A549 treated with Hydrocortisone at 1 μM for 4 hours (cell line): ENCODE measurements around the gene SH2D6. TPM values are rescaled to one million over a fixed set of nuclear protein-coding genes. Genes with fewer than 3 reads are reported as not detected.

ENCODE experiments used
- total RNA-seq: library from RNA; stranded (reverse); fragments of 200-300 nt; extraction: Qiagen RNA extraction; gene quantifications from 5 replicates; pipeline ENCODE4 v1.2.3, GENCODE V29; 2022

SH2D6 gene
- total RNA-seq: 0.26 to 1.3 TPM (median 0.81 TPM) in 5 replicates

DNA sequence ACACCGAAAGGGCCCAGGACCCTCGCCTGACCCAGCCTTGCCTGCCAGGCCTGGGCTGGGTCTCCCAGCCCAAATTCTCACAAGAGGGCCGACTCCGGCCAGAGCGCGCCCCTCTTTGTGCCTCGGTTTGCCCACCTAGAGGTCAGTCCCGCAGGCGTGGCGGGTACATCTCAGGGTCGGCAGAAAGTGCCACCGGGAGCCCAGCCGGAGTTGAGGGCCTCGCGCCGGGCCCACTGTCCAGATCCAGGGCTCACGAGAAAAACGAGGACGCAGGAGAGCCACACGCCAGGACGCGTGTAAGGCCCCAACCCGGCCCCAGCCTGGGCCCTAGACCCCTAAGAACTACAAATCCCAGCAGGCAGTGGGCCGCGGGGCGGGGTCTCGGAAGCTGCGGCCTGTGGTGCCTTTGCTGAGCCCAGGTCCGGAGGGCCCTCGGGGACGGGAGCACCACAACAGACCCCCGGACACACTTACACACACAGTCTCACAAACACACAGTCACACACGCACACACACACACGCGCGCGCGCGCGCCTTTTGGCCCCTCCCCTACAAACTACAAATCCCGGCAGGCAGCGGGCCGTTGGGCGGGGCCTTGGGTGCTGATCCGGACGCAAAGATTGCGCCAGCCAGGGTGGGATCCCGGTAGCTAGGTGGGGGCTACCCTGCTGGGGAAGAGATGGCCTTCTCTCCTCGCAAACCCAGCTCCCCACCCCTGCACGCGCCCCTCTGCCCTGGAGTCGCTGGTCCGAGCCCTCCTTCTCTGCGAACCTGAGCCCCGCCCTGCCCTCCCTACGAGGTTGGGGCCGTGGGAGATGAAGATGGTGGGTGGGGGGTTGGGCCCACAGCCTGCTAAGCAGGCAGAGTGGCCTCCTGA lies at the start of gene SH2D6:
SH2D6 (plus strand) TSS at position 583 of the 877 bp plus-strand sequence. CDS start 10,752 bp downstream, outside the sequence.

DNA sequence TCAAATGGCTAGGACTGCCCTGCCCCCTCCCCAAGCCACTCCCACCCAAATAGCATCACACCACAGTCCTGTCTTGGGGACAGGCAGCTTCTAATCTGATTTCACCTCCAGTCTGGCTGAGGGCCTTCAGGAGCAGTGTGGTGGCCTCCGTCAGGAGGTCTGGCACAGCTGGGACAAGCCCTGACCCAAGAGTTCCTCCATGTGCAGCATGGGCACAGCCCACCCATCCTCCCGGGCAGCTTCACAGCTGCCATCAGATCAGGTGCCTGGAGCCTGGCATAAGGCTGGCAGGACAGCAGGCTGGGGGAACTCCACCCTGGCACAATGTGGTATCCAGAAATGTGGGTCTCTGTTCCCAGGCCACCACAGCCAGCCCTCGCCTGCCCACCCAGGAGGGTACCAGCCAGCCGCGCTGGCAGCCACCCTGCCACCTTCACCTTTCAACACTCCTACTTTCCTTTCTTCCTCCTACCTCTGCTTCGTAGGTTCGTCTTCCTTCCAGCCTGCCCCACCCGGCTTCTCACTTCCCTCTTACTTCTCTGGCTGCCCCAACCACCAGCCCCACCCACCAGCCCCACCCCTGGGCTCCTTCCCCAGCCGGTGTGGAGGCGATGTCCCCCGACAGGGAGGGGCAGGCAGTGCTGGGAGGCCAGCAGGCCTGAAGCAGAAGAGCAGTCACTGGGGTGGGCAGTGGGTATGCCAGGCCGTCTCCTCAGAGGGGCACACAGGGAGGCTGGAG lies 8.5 kb upstream of the SH2D6 start, which contains the start of gene CAPG:
CAPG (minus strand) TSS at position 522 of the 739 bp plus-strand sequence. CDS start 8,221 bp downstream, outside the sequence.

Other genes starting within 250 kb of the SH2D6 start
- 82.7 to 124 TPM (median 99.2 TPM) in 5 replicates for gene TGOLN2, start 90.7 kb upstream of the SH2D6 start, total RNA-seq
- 51.4 to 61.3 TPM (median 53.8 TPM) in 5 replicates for gene RETSAT, start 64.2 kb upstream of the SH2D6 start, total RNA-seq
- 10.6 to 15.2 TPM (median 11.6 TPM) in 5 replicates for gene ELMOD3, start 63.9 kb upstream of the SH2D6 start, total RNA-seq
- gene CAPG, start 8.3 kb upstream of the SH2D6 start, total RNA-seq: 89.8 to 122 TPM (median 104 TPM) in 5 replicates
- 541 to 655 TPM (median 567 TPM) in 5 replicates for gene MAT2A, start 120.5 kb downstream of the SH2D6 start, total RNA-seq
- 39.5 to 46.3 TPM (median 44.6 TPM) in 5 replicates for gene GGCX, start 142.8 kb downstream of the SH2D6 start, total RNA-seq
- gene VAMP8, start 158.9 kb downstream of the SH2D6 start, total RNA-seq: 15.1 to 19.3 TPM (median 16.7 TPM) in 5 replicates
- 0.20 to 0.25 TPM in 2 of 5 replicates, not detected in the others for gene VAMP5, start 165.7 kb downstream of the SH2D6 start, total RNA-seq
- 162 to 196 TPM (median 184 TPM) in 5 replicates for gene RNF181, start 177.0 kb downstream of the SH2D6 start, total RNA-seq
- 13.4 to 16.0 TPM (median 14.5 TPM) in 5 replicates for gene TMEM150A, start 184.0 kb downstream of the SH2D6 start, total RNA-seq
- gene C2orf68, start 193.4 kb downstream of the SH2D6 start, total RNA-seq: 19.3 to 28.5 TPM (median 24.6 TPM) in 5 replicates
- gene USP39, start 197.5 kb downstream of the SH2D6 start, total RNA-seq: 67.9 to 81.2 TPM (median 72.4 TPM) in 5 replicates
- 0.06 to 0.31 TPM (median 0.13 TPM) in 5 replicates for gene SFTPB, start 249.5 kb downstream of the SH2D6 start, total RNA-seq